Stimulated activated effector memory CD8-positive, alpha-beta T cell treated with anti-CD3 and anti-CD28 coated beads, Interleukin-12 subunit alpha, Interleukin-12 subunit beta, amount 100 ng/mL, for 72 hours (primary cell): Measurements from ENCODE around the gene IGF2BP3.

ENCODE experiments used
- ATAC-seq: fragments of 150-1000 bp; cut with Tn5 transposase; 2 replicates; pipeline ENCODE4 v1.10.0; 2021
- DNase-seq, 2 donors: peaks; one replicate each; pipeline ENCODE4 v3.0.0; 2021 to 2022; ENCODE audit warnings: low spot score in 2 of 2
- H3K27ac Mint-ChIP-seq: one replicate; pipeline ENCODE4 v1.8.0; 2022; ENCODE audit warnings: mild to moderate bottlenecking, mixed read lengths
- H3K36me3 Mint-ChIP-seq: one replicate; pipeline ENCODE4 v1.8.0; 2022; ENCODE audit warnings: mild to moderate bottlenecking, mixed read lengths
- H3K4me1 Mint-ChIP-seq: one replicate; pipeline ENCODE4 v1.8.0; 2022; ENCODE audit warnings: mixed read lengths
- H3K4me3 Mint-ChIP-seq: one replicate; pipeline ENCODE4 v1.8.0; 2022; ENCODE audit warnings: mild to moderate bottlenecking, mixed read lengths
- H3K9me3 Mint-ChIP-seq: one replicate; pipeline ENCODE4 v1.8.0; 2022; ENCODE audit warnings: mixed read lengths

IGF2BP3 gene

GRCh38 chr7:23458044-23458443, 12.2 kb downstream of the IGF2BP3 start:
- H3K9me3 Mint-ChIP-seq: no peaks in the 10 kb centered on the region
- DNase-seq: peak in 1 of 2 donors; percentile 12

GRCh38 chr7:23456093-23456492, 14.2 kb downstream of the IGF2BP3 start:
- no peak overlapping the region for H3K4me3 Mint-ChIP-seq
- H3K36me3 Mint-ChIP-seq: no peaks in the 10 kb centered on the region
- no peak overlapping the region for H3K27ac Mint-ChIP-seq
- no peaks in the 10 kb centered on the region for H3K9me3 Mint-ChIP-seq
- no peak for DNase-seq
- no peak for ATAC-seq
- no peaks in the 10 kb centered on the region for H3K4me1 Mint-ChIP-seq

More at GRCh38 chr7:23458044-23458443, 12.2 kb downstream of the IGF2BP3 start:
- H3K4me1 Mint-ChIP-seq: no peaks in the 10 kb centered on the region
- no peak overlapping the region for H3K4me3 Mint-ChIP-seq
- no peak for ATAC-seq
- H3K27ac Mint-ChIP-seq: no peak overlapping the region
- H3K36me3 Mint-ChIP-seq: no peaks in the 10 kb centered on the region

- DNase-seq (no peak), ATAC-seq (no peak)
- no peaks in the 10 kb centered on the region for H3K36me3 Mint-ChIP-seq
- H3K4me3 Mint-ChIP-seq: no peak overlapping the region
- no peaks in the 10 kb centered on the region for H3K4me1 Mint-ChIP-seq
- no peak overlapping the region for H3K27ac Mint-ChIP-seq
- no peaks in the 10 kb centered on the region for H3K9me3 Mint-ChIP-seq
These were observed 15.3 kb downstream of the IGF2BP3 start for GRCh38 chr7:23454881-23455526.

GRCh38 chr7:23450518-23450917, 19.8 kb downstream of the IGF2BP3 start:
- DNase-seq (no peak), ATAC-seq (no peak)
- H3K27ac Mint-ChIP-seq: no peak overlapping the region
- H3K4me3 Mint-ChIP-seq: no peak overlapping the region
- H3K4me1 Mint-ChIP-seq: no peaks in the 10 kb centered on the region
- H3K9me3 Mint-ChIP-seq: no peaks in the 10 kb centered on the region
- no peaks in the 10 kb centered on the region for H3K36me3 Mint-ChIP-seq

GRCh38 chr7:23449941-23450340, 20.4 kb downstream of the IGF2BP3 start:
- Mint-ChIP-seq H3K4me1 (no peaks in the 10 kb centered on the region), H3K36me3 (no peaks in the 10 kb centered on the region), H3K27ac (no peak overlapping the region), H3K4me3 (no peak overlapping the region), H3K9me3 (no peaks in the 10 kb centered on the region)
- no peak for DNase-seq
- no peak for ATAC-seq

GRCh38 chr7:23445326-23445725, 25.0 kb downstream of the IGF2BP3 start:
- Mint-ChIP-seq H3K27ac (no peak overlapping the region), H3K36me3 (no peaks in the 10 kb centered on the region), H3K4me1 (no peaks in the 10 kb centered on the region), H3K4me3 (no peak overlapping the region), H3K9me3 (no peaks in the 10 kb centered on the region)
- DNase-seq (no peak), ATAC-seq (peak; percentile 79)

GRCh38 chr7:23443974-23444373, 26.3 kb downstream of the IGF2BP3 start:
- Mint-ChIP-seq H3K36me3 (no peaks in the 10 kb centered on the region), H3K4me1 (no peaks in the 10 kb centered on the region), H3K4me3 (no peak overlapping the region)

GRCh38 chr7:23438171-23438570, 32.1 kb downstream of the IGF2BP3 start:
- Mint-ChIP-seq H3K4me1 (no peaks in the 10 kb centered on the region), H3K4me3 (no peak overlapping the region), H3K9me3 (no peaks in the 10 kb centered on the region), H3K27ac (no peak overlapping the region), H3K36me3 (no peaks in the 10 kb centered on the region)
- no peak for ATAC-seq
- DNase-seq: no peak

More at GRCh38 chr7:23443974-23444373, 26.3 kb downstream of the IGF2BP3 start:
- H3K27ac Mint-ChIP-seq: no peak overlapping the region
- ATAC-seq (no peak), DNase-seq (no peak)
- H3K9me3 Mint-ChIP-seq: no peaks in the 10 kb centered on the region

GRCh38 chr7:23434147-23434917, 36.0 kb downstream of the IGF2BP3 start:
- no peak overlapping the region for H3K4me3 Mint-ChIP-seq

GRCh38 chr7:23431702-23432199, 38.5 kb downstream of the IGF2BP3 start:
- H3K4me1 Mint-ChIP-seq: no peaks in the 10 kb centered on the region
- DNase-seq (no peak), ATAC-seq (no peak)
- no peak overlapping the region for H3K4me3 Mint-ChIP-seq
- H3K36me3 Mint-ChIP-seq: no peaks in the 10 kb centered on the region
- H3K27ac Mint-ChIP-seq: no peak overlapping the region
- no peaks in the 10 kb centered on the region for H3K9me3 Mint-ChIP-seq

More at GRCh38 chr7:23434147-23434917, 36.0 kb downstream of the IGF2BP3 start:
- DNase-seq (no peak), ATAC-seq (no peak)
- Mint-ChIP-seq H3K4me1 (no peaks in the 10 kb centered on the region), H3K9me3 (no peaks in the 10 kb centered on the region), H3K27ac (no peak overlapping the region), H3K36me3 (no peaks in the 10 kb centered on the region)

GRCh38 chr7:23430893-23431259, 39.4 kb downstream of the IGF2BP3 start:
- no peak overlapping the region for H3K27ac Mint-ChIP-seq
- no peaks in the 10 kb centered on the region for H3K36me3 Mint-ChIP-seq
- DNase-seq (no peak), ATAC-seq (no peak)
- H3K4me3 Mint-ChIP-seq: no peak overlapping the region
- no peaks in the 10 kb centered on the region for H3K4me1 Mint-ChIP-seq
- H3K9me3 Mint-ChIP-seq: no peaks in the 10 kb centered on the region

GRCh38 chr7:23426876-23427275, 43.4 kb downstream of the IGF2BP3 start:
- Mint-ChIP-seq H3K4me3 (no peak overlapping the region), H3K36me3 (no peaks in the 10 kb centered on the region), H3K27ac (no peak overlapping the region), H3K9me3 (no peaks in the 10 kb centered on the region), H3K4me1 (no peaks in the 10 kb centered on the region)
- DNase-seq: no peak
- ATAC-seq: peak; percentile 51

GRCh38 chr7:23422909-23423308, 47.4 kb downstream of the IGF2BP3 start:
- ATAC-seq: no peak
- Mint-ChIP-seq H3K27ac (no peak overlapping the region), H3K9me3 (no peaks in the 10 kb centered on the region), H3K4me3 (no peak overlapping the region), H3K36me3 (no peaks in the 10 kb centered on the region), H3K4me1 (no peaks in the 10 kb centered on the region)
- DNase-seq: no peak

- Mint-ChIP-seq H3K4me1 (no peaks in the 10 kb centered on the region), H3K4me3 (no peak overlapping the region), H3K9me3 (no peaks in the 10 kb centered on the region), H3K27ac (no peak overlapping the region), H3K36me3 (no peaks in the 10 kb centered on the region)
- no peak for ATAC-seq
- DNase-seq: no peak
These were observed 47.9 kb downstream of the IGF2BP3 start for GRCh38 chr7:23422384-23422783.

GRCh38 chr7:23419845-23420244, 50.4 kb downstream of the IGF2BP3 start:
- H3K36me3 Mint-ChIP-seq: no peaks in the 10 kb centered on the region
- no peak for DNase-seq
- no peak overlapping the region for H3K4me3 Mint-ChIP-seq
- no peaks in the 10 kb centered on the region for H3K9me3 Mint-ChIP-seq
- no peak for ATAC-seq
- H3K27ac Mint-ChIP-seq: no peak overlapping the region
- no peaks in the 10 kb centered on the region for H3K4me1 Mint-ChIP-seq

GRCh38 chr7:23419160-23419559, 51.1 kb downstream of the IGF2BP3 start:
- H3K36me3 Mint-ChIP-seq: no peaks in the 10 kb centered on the region
- no peak overlapping the region for H3K4me3 Mint-ChIP-seq

More at GRCh38 chr7:23419160-23419559, 51.1 kb downstream of the IGF2BP3 start:
- ATAC-seq: no peak
- Mint-ChIP-seq H3K9me3 (no peaks in the 10 kb centered on the region), H3K4me1 (no peaks in the 10 kb centered on the region), H3K27ac (no peak overlapping the region)
- no peak for DNase-seq
